Activated CD8-positive, alpha-beta memory T cell treated with anti-CD3 and anti-CD28 coated beads for 1 hour (primary cell): Measurements from ENCODE around the gene PHTF2.
"Not testable (repeated sequence)": the region's sequence is repeated elsewhere in the genome, so short reads cannot be mapped to it uniquely, and the experiment has no call there.

Source experiments
- DNase-seq, 2 donors: peaks; one replicate each; pipeline ENCODE4 v3.0.0-alpha.2; 2020; ENCODE audit warnings: low read depth in 1 of 2; ENCODE audit errors: extremely low read depth in 1 of 2

The PHTF2 gene

GRCh38 chr7:77873416-77874327 lies 75.1 kb downstream of the PHTF2 start:
- not testable (repeated sequence) for DNase-seq

GRCh38 chr7:77877791-77878190 lies 79.2 kb downstream of the PHTF2 start:
- no peak for DNase-seq

GRCh38 chr7:77878500-77878899 lies 79.9 kb downstream of the PHTF2 start:
- DNase-seq, result no peak

GRCh38 chr7:77879272-77879671 lies 80.7 kb downstream of the PHTF2 start:
- no peak for DNase-seq

GRCh38 chr7:77881871-77882270 lies 83.3 kb downstream of the PHTF2 start:
- DNase-seq, result no peak

- DNase-seq, result no peak
Measured at GRCh38 chr7:77885155-77885554, 86.6 kb downstream of the PHTF2 start.

GRCh38 chr7:77887567-77887966 lies 89.0 kb downstream of the PHTF2 start:
- no peak for DNase-seq

- DNase-seq, result no peak
Measured at GRCh38 chr7:77888998-77889397, 90.4 kb downstream of the PHTF2 start.

- no peak for DNase-seq
Measured at GRCh38 chr7:77893813-77894212, 95.2 kb downstream of the PHTF2 start.

- DNase-seq, result no peak
Measured at GRCh38 chr7:77894574-77895091, 96.1 kb downstream of the PHTF2 start.

GRCh38 chr7:77895905-77896304 lies 97.3 kb downstream of the PHTF2 start:
- DNase-seq, result no peak

- DNase-seq, result no peak
Measured at GRCh38 chr7:77897004-77897547, 98.5 kb downstream of the PHTF2 start.

GRCh38 chr7:77899516-77899915 lies 100.9 kb downstream of the PHTF2 start:
- no peak for DNase-seq

- DNase-seq, result no peak
Measured at GRCh38 chr7:77903597-77903996, 105.0 kb downstream of the PHTF2 start.

- DNase-seq, result no peak
Measured at GRCh38 chr7:77904252-77904651, 105.7 kb downstream of the PHTF2 start.

- DNase-seq, result no peak
Measured at GRCh38 chr7:77907281-77907680, 108.7 kb downstream of the PHTF2 start.

GRCh38 chr7:77908664-77909063 lies 110.1 kb downstream of the PHTF2 start:
- no peak for DNase-seq

GRCh38 chr7:77910124-77910523 lies 111.6 kb downstream of the PHTF2 start:
- DNase-seq, result no peak

- no peak for DNase-seq
Measured at GRCh38 chr7:77912293-77912692, 113.7 kb downstream of the PHTF2 start.

- DNase-seq, result no peak
Measured at GRCh38 chr7:77913977-77914607, 115.5 kb downstream of the PHTF2 start.

GRCh38 chr7:77917500-77918262 lies 119.1 kb downstream of the PHTF2 start:
- DNase-seq, result no peak
